Measurements from ENCODE around the gene SGPP2. TPM values are rescaled to one million over a fixed set of nuclear protein-coding genes. Genes with fewer than 3 reads are reported as not detected.

The SGPP2 gene
- total RNA-seq, 1 experiment from 2014 or later: not detected

- H3K4me1 Mint-ChIP-seq: peaks cover 0 to 6% of the 10 kb centered on the region in 2 experiments; a peak in 1 of 4 replicates
- no peaks in the 10 kb centered on the region for H3K36me3 Mint-ChIP-seq (ENCODE audit: insufficient read depth in 1 of 3, low read depth in 3 of 3)
- no peak overlapping the region for H2BK5ac ChIP-seq (ENCODE audit: insufficient read length, low read length)
- H3K9me3 ChIP-seq (ENCODE audit: control insufficient read depth, low read depth, low read length): no peaks in the 10 kb centered on the region
- H3K9me3 Mint-ChIP-seq: no peaks in the 10 kb centered on the region
- H3K27me3 Mint-ChIP-seq (ENCODE audit: low read depth): peaks cover 5% of the 10 kb centered on the region
- no peak overlapping the region for H3K4me3 Mint-ChIP-seq
- no peak overlapping the region for H3K4me2 ChIP-seq (ENCODE audit: insufficient read depth, insufficient read length, low read length)
- H3K27ac ChIP-seq (ENCODE audit: insufficient read length, low read depth, low read length): no peak overlapping the region
- H2AK5ac ChIP-seq (ENCODE audit: insufficient read length, low read length): no peak overlapping the region
- H2AFZ ChIP-seq (ENCODE audit: low read length): no peak overlapping the region
- no peak overlapping the region for H4K91ac ChIP-seq (ENCODE audit: insufficient read length, low read depth, low read length)
- no peak overlapping the region for H2BK120ac ChIP-seq (ENCODE audit: low read depth, low read length, poor library complexity, severe bottlenecking)
- no peaks in the 10 kb centered on the region for H3K23me2 ChIP-seq (ENCODE audit: insufficient read length, low read depth, low read length, poor library complexity, severe bottlenecking)
- no peak overlapping the region for H3K18ac ChIP-seq (ENCODE audit: insufficient read length, low read depth, low read length)
- H3K56ac ChIP-seq (ENCODE audit: insufficient read length, low read depth, low read length): no peak overlapping the region
- no peaks in the 10 kb centered on the region for H4K20me1 ChIP-seq (ENCODE audit: control insufficient read depth, insufficient read depth, insufficient read length)
- no peak overlapping the region for H3K9ac ChIP-seq (ENCODE audit: extremely low read depth, insufficient read length, low read length)
- no peaks in the 10 kb centered on the region for H3K27me3 ChIP-seq (ENCODE audit: insufficient read depth, low read length)
- no peak overlapping the region for H2BK20ac ChIP-seq (ENCODE audit: low read depth, low read length, poor library complexity, severe bottlenecking)
- H4K5ac ChIP-seq (ENCODE audit: insufficient read length, low read depth, low read length): no peak overlapping the region
- no peak overlapping the region for H3K14ac ChIP-seq (ENCODE audit: insufficient read depth, low read length)
- no peak for DNase-seq
- H2BK15ac ChIP-seq (ENCODE audit: low read depth, low read length): no peak overlapping the region
- H3K23ac ChIP-seq (ENCODE audit: insufficient read length, low read depth, low read length): no peak overlapping the region
- no peak overlapping the region for H4K8ac ChIP-seq (replicated peaks; ENCODE audit: insufficient read length, low read depth, low read length)
- TF ChIP-seq CTCF (conservative IDR thresholded peaks at IDR 0.05): no peak
- no peaks in the 10 kb centered on the region for H3K79me1 ChIP-seq (ENCODE audit: insufficient read depth, low read depth, low read length, poor library complexity, severe bottlenecking)
- H3K4me1 ChIP-seq (ENCODE audit: insufficient read depth, low read length): no peaks in the 10 kb centered on the region
- H3T11ph ChIP-seq (ENCODE audit: low read length): no peak overlapping the region
- no CpG with 5 or more reads among the region's 5 CpGs for WGBS (ENCODE audit: extremely low coverage, insufficient read length, low lambda C conversion rate)
- no peak overlapping the region for H3K27ac Mint-ChIP-seq
- no peak overlapping the region for H2BK12ac ChIP-seq (ENCODE audit: insufficient read length, low read depth, low read length)
- H3K4ac ChIP-seq (ENCODE audit: low read depth, low read length): no peak overlapping the region
- H3K79me2 ChIP-seq (ENCODE audit: insufficient read depth, low read length): no peaks in the 10 kb centered on the region
Observed at GRCh38 chr2:222532315-222532714, 108.0 kb downstream of the SGPP2 start.

All from H9 (cell line).